NCI-H345 treated with DMSO at 0.1 percent for 48 hours (cell line): Measurements from ENCODE around the gene PLXNA1.

Source experiments
- DNase-seq: peaks from one replicate; lab custom pipeline; 2025; ENCODE audit not compliant: unreplicated experiment; lab: John Stamatoyannopoulos, UW

The PLXNA1 gene

GRCh38 chr3:127001486-127002194, 18.7 kb downstream of the PLXNA1 start:
- no peak for DNase-seq

DNA sequence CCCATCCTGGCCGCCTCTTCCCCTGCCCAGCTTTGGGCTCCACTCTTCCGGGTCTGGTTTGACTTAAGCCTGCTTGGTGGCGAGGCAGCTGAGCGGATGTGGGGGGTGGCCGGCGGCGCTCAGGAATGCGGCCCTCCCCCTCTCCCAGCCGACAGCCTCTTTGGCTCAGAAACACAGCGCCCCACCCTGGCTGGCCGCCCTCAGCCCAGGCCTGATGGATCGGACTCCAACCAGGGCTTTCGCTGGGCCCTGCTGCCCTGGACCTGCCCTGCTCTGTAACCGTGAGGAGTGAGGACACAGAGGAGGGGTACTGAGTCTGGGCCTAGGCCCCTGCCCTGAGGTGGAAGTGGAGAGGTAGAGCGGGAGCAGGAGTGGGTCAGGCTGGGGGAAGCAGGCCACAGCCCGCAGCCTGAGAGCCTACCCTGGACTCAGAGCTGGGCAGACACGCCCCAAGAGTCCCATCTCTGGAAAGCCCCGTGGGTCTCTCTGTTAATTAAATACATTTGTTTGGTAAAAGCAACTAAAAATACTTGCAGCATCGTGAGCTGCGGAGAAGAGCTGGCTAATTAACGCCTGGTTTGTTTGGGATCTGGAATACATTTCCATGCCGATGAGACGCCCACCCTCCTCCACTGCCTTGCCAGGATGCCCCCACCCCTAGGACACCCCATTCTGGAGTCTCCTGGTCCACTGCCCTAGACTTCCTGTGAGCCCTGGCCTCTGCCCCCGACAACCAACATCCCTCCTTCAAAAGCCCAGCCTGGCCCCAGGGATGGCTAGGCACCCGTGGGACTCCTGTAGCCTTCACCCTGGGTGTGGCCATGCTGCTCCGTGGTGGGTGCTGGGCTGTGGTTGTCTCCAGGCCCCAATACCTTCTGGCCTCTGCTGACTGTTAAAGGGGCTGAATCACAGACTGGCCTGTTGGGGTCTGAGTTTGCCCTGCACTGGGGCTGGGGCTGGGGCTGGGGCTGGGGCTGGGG, 19.6 kb downstream of the PLXNA1 start:
- DNase-seq = no peak

DNA sequence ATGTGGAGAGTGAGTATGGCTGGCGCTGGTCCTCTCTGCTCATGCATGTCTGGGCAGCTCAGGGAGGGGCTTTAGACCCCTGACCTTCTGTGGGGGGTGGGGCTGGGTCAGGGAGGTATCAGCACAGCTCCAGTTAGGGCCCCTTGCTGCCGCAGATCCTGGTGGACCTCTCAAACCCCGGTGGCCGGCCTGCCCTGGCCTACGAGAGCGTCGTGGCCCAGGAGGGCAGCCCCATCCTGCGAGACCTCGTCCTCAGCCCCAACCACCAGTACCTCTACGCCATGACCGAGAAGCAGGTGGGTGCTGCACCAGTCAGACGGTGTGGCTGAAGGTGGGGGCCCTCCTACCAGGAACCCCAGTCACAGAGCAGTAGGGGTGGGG, 20.2 kb downstream of the PLXNA1 start:
- DNase-seq = no peak

- no peak for DNase-seq
These were observed 20.8 kb downstream of the PLXNA1 start for GRCh38 chr3:127003601-127004280.

DNA sequence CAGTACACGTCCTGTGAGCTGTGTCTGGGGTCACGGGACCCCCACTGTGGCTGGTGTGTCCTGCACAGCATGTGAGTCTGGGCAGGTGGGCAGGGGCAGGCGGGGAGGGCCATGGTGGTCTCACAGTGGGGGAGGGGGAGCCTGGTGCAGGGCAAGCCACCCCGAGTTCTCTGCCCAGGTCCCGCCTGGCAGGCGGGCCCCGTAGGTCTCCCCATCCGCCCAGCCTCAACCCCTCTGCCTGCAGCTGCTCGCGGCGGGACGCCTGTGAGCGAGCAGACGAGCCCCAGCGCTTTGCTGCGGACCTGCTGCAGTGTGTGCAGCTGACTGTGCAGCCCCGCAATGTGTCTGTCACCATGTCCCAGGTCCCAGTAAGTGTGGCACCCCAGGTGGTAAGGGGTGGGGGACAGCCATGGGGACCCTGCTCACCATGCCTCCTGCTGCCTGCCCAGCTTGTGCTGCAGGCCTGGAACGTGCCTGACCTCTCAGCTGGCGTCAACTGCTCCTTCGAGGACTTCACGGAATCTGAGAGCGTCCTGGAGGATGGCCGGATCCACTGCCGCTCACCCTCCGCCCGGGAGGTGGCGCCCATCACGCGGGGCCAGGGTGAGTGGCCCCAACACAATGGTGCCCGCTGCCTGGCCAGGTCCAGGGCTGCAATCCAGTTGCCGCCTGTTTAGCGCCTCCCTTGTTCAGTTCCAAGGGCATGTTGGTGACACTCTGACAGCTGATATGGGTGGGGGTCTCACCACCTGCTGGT, 21.9 kb downstream of the PLXNA1 start:
- no peak for DNase-seq

DNA sequence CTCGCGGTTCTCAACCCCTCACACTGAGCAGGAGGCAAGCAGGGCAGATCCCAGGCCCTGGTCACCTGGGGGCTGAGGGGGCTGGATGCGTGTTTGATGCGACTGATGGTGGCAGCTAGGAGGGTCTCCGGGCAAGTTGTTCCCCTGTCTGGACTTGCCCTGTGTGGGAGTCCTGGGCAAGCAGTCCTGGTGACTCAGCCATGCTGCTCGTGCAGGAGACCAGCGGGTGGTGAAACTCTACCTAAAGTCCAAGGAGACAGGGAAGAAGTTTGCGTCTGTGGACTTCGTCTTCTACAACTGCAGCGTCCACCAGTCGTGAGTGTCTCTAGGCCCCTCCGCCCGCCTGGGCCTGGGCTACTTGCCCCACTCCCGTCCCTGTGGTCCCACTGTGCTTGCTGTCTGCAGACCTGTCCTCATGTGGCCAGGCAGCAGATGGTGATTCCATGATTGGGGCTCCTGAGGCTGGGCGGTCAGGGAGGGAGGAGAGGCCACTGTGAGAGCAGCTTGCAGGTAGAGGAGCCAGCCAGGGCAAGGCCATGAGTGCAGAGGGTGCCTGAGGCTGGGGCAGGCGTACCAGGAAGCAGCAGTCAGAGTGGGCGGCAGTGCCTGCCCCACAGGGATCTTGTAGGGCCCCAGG, 23.1 kb downstream of the PLXNA1 start:
- no peak for DNase-seq

DNA sequence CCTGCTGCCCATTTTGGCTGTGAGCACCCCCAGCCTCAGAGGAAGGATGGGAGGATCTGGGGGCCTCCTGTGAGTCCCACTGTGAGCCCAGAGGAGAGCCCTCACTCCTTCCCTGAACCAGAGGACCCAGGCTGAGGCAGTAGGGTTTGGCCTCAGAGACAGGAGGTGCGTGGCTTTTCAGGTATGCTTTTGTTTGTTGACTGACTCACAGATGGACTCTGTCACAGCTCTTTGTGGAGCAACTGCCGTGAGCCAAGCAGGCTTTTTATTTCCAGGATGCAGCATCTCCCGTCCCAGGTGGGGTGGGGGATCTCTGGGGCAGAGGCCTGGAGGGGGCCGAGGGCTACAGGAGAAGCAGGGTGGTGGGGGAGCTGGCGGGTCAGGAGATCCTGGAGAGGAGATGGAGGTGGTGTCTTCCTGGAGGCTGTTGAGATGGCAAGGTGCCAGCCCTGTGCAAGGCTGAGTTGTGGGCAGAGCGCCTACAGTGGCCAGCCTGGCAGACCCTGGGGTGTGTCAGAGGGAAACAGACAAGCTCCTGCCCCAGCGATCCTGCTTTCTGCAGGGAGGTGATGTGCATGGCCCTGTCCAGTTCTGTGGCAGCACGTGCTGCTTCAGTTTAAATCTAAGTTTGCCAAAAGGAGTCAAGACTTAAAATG, 24.0 kb downstream of the PLXNA1 start:
- DNase-seq = no peak

DNA sequence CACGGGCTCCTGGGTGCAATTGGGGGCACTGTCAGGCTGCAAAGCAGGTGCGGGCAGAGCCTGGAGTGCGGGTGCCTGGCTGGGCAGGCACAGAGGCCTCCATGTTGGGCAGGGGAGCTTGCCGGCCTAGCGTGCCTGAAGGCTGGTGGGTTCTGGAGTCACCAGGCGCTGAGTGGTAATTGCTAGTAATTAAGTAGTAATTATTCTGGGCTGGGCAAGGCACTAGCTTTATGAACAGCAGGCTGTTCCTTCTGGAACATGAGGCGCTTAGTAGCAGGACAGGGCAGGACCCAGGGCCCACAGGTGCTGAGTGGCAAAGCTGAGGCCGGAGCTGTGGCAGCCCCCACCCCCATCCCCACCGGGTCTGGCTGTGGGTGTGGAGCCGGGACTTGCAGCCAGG, 25.3 kb downstream of the PLXNA1 start:
- DNase-seq = no peak

DNA sequence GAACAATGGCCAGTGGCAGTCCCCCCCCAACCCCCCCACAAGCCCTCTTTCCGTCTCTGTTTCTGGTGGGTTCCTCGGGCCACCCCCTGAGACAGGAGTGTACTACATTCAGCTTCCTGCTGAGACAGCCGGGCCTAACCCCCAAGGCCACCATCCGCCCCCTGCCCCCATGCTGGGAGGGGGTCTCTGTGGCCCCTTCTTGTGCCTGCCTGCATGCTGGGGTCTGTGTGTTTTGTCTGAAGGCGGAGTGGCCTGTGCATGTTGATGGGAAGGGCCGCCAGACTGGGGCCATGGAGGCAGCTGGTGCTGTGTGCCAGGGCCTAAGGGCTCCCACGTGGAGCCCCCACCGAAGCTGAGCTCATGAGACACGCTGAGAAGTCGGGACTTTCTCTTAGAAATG, 26.6 kb downstream of the PLXNA1 start:
- no peak for DNase-seq

- DNase-seq = no peak
These were observed 28.5 kb downstream of the PLXNA1 start for GRCh38 chr3:127011270-127011992.

DNA sequence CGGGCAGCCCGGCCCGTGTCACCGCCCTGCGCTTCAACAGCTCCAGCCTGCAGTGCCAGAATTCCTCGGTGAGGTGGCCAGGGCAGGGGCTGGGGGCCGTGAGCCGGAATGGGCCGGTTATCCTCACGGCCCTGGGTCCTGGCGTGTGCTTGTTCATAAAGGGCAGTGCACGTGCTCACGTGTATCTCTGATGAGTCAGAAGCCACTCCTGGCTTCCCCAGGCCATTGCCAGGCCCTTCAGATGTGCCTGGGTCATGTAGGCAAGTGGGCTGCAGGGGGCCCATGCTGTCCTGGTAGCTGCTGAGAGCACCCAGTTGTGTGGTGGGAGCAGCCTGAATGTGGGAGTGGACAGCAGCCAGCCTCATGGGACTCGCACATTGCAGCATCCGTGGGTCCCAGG, 29.2 kb downstream of the PLXNA1 start:
- no peak for DNase-seq

DNA sequence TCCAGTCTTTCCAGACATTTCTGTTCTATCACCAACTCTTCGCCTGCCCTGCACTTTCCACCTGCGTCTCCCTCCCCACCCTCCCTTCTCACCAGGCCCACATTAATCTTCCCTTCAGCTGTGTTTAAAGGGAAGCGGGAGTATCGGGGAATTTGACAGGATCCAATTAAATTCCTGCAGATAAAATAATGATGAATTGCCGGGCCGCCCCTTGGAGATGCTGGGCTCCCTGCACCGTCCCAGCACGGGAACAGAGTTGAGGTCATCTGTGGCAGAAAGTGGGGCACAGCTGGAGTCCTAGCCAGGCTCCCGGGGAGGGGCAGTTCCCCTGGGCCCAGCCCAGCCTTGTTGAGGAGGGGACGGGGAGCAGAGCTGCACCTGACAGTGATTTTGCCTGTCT, 30.3 kb downstream of the PLXNA1 start:
- no peak for DNase-seq

- DNase-seq = no peak
These were observed 31.0 kb downstream of the PLXNA1 start for GRCh38 chr3:127013758-127014535.

GRCh38 chr3:127014536-127015281, 31.8 kb downstream of the PLXNA1 start:
- no peak for DNase-seq

GRCh38 chr3:127015282-127016042, 32.5 kb downstream of the PLXNA1 start:
- no peak for DNase-seq

- no peak for DNase-seq
These were observed 33.1 kb downstream of the PLXNA1 start for GRCh38 chr3:127016043-127016343.

- DNase-seq = no peak
These were observed 33.5 kb downstream of the PLXNA1 start for GRCh38 chr3:127016461-127016860.
